A549 (cell line): Measurements from ENCODE around the gene BCAS3. TPM values are rescaled to one million over a fixed set of nuclear protein-coding genes. Genes with fewer than 3 reads are reported as not detected.

Experiments
- ATAC-seq, 2 experiments: fragments of 200-7000 bp in 1 of 2; fragments of >200 bp in 1 of 2; cut with Nextera tagmentation in 1 of 2; cut with Tn5 transposase in 1 of 2; 3 replicates each; pipeline versions ENCODE4 v1.8.0 to v1.9.1; 2018 to 2020; ENCODE audit warnings: mild to moderate bottlenecking in 1 of 2, moderate library complexity in 1 of 2
- CTCF ChIA-PET: fragments of 300-600 bp; sonication (Branson Sonifier 250); formaldehyde crosslinking; extraction: SDS; loops from one replicate; lab custom pipeline; 2021; ENCODE audit warnings: antibody characterized with exemption, inconsistent platforms; lab: Yijun Ruan, JAX
- POLR2A ChIA-PET: fragments of 350-600 bp; formaldehyde crosslinking; extraction: SDS; loops from one replicate; lab custom pipeline; 2021; ENCODE audit warnings: antibody characterized with exemption, inconsistent platforms; lab: Yijun Ruan, JAX
- DNase-seq, 2 experiments: peaks; one replicate each; pipeline versions ENCODE4 v3.0.0 to v3.0.0-alpha.2; 2011 to 2016; ENCODE audit warnings: low read depth in 1 of 2, low spot score in 1 of 2
- FAIRE-seq: peaks from 2 replicates; lab custom pipeline; 2011; peaks lifted over from hg19 to GRCh38; lab: Jason Lieb, UNC
- H3K27ac ChIP-seq, 2 experiments: fragments of >200 bp; sonication (Bioruptor Twin); formaldehyde crosslinking; 3 replicates each; pipeline ENCODE4 v1.5.1; 2016 to 2017
- H3K4me1 ChIP-seq: fragments of >200 bp; sonication (Bioruptor Twin); formaldehyde crosslinking; 3 replicates; pipeline ENCODE4 v1.6.1; 2016
- H3K4me2 ChIP-seq: fragments of >200 bp; sonication (Bioruptor Twin); formaldehyde crosslinking; 3 replicates; pipeline ENCODE4 v1.6.1; 2016
- H3K4me3 ChIP-seq: fragments of >200 bp; sonication (Bioruptor Twin); formaldehyde crosslinking; 3 replicates; pipeline ENCODE4 v1.5.1; 2016
- H3K9me3 ChIP-seq: fragments of >200 bp; sonication (Bioruptor Twin); formaldehyde crosslinking; 3 replicates; pipeline ENCODE4 v1.6.1; 2016
- BHLHE40 ChIP-seq: IDR thresholded peaks from 2 replicates; pipeline ENCODE4 v1.6.1; 2012; ENCODE audit warnings: low read depth, low read length, inconsistent platforms
- CBX2 ChIP-seq: fragments of 200-600 bp; sonication (generic); IDR thresholded peaks from 2 replicates; pipeline ENCODE4 v1.6.1; 2016; ENCODE audit warnings: low read depth, mild to moderate bottlenecking, borderline replicate concordance
- CEBPB ChIP-seq, 2 experiments: fragments of >200 bp in 1 of 2; sonication (Bioruptor Twin) in 1 of 2; formaldehyde crosslinking in 1 of 2; IDR thresholded peaks; 2 replicates each; pipeline ENCODE4 v1.6.1; 2012 to 2016
- CHD4 ChIP-seq: fragments of 200-600 bp; sonication (generic); IDR thresholded peaks from 2 replicates; pipeline ENCODE4 v1.6.1; 2016; ENCODE audit warnings: antibody characterized with exemption, mild to moderate bottlenecking, borderline replicate concordance
- EHF ChIP-seq: fragments of 250-450 bp; sonication (Bioruptor Pico); IDR thresholded peaks from 2 replicates; pipeline ENCODE4 v1.5.0; 2020; ENCODE audit warnings: mild to moderate bottlenecking
- FOSL2 ChIP-seq, 2 experiments: fragments of 450-650 bp in 1 of 2; fragments of >200 bp in 1 of 2; sonication (Bioruptor Twin) in 1 of 2; formaldehyde crosslinking; IDR thresholded peaks; 2 replicates each; pipeline versions ENCODE4 v1.5.0 to v1.6.1; 2016 to 2020; ENCODE audit warnings: mild to moderate bottlenecking in 1 of 2, moderate library complexity in 1 of 2
- FOXS1 ChIP-seq: fragments of 250-450 bp; sonication (Bioruptor Pico); IDR thresholded peaks from 2 replicates; pipeline ENCODE4 v1.5.0; 2020; ENCODE audit warnings: mild to moderate bottlenecking, moderate library complexity
- GATA3 ChIP-seq: IDR thresholded peaks from 2 replicates; pipeline ENCODE4 v1.6.1; 2012; ENCODE audit warnings: borderline replicate concordance
- HDAC2 ChIP-seq: fragments of 200-600 bp; sonication (generic); IDR thresholded peaks from 2 replicates; pipeline ENCODE4 v1.6.1; 2016
- HEYL ChIP-seq: fragments of 250-450 bp; sonication (Bioruptor Pico); IDR thresholded peaks from 2 replicates; pipeline ENCODE4 v1.8.0; 2021; ENCODE audit warnings: mild to moderate bottlenecking, moderate library complexity
- HMGXB4 ChIP-seq: fragments of 250-450 bp; sonication (Bioruptor Pico); IDR thresholded peaks from 2 replicates; pipeline ENCODE4 v1.5.0; 2021; ENCODE audit warnings: mild to moderate bottlenecking, moderate library complexity, borderline replicate concordance
- HOXB13 ChIP-seq: fragments of 250-450 bp; sonication (Bioruptor Pico); IDR thresholded peaks from 2 replicates; pipeline ENCODE4 v1.5.0; 2020; ENCODE audit warnings: low read depth, mild to moderate bottlenecking, moderate library complexity
- HOXB5 ChIP-seq: fragments of 250-450 bp; sonication (Bioruptor Pico); IDR thresholded peaks from 2 replicates; pipeline ENCODE4 v1.5.0; 2020; ENCODE audit warnings: mild to moderate bottlenecking, moderate library complexity
- JUNB ChIP-seq: fragments of >200 bp; sonication (Bioruptor Twin); formaldehyde crosslinking; IDR thresholded peaks from 2 replicates; pipeline ENCODE4 v1.6.1; 2016
- KDM1A ChIP-seq: fragments of 200-600 bp; sonication (generic); IDR thresholded peaks from 2 replicates; pipeline ENCODE4 v1.6.1; 2016; ENCODE audit warnings: low read depth, mild to moderate bottlenecking
- KDM5A ChIP-seq: fragments of 200-600 bp; sonication (generic); IDR thresholded peaks from 2 replicates; pipeline ENCODE4 v1.6.1; 2016; ENCODE audit warnings: antibody characterized with exemption, mild to moderate bottlenecking
- NFE2L2 ChIP-seq: fragments of 150-350 bp; conservative IDR thresholded peaks from 2 replicates; pipeline ENCODE4 v1.6.1; 2014; ENCODE audit warnings: low read length
- NR3C1 ChIP-seq: fragments of >200 bp; sonication (Bioruptor Twin); formaldehyde crosslinking; IDR thresholded peaks from 3 replicates; pipeline ENCODE4 v1.6.1; 2017
- POLR2A ChIP-seq: IDR thresholded peaks from 2 replicates; pipeline ENCODE4 v1.6.1; 2012; ENCODE audit warnings: mild to moderate bottlenecking, low read length
- POLR2AphosphoS2 ChIP-seq: conservative IDR thresholded peaks from 2 replicates; pipeline ENCODE4 v1.6.1; 2012; ENCODE audit warnings: low read length, improper control_type of control experiment, inconsistent platforms
- RFX5 ChIP-seq: fragments of 450-650 bp; IDR thresholded peaks from 2 replicates; pipeline ENCODE4 v1.7.1; 2014; ENCODE audit warnings: antibody characterized with exemption, mild to moderate bottlenecking, moderate library complexity
- RNF2 ChIP-seq: fragments of 200-600 bp; sonication (generic); IDR thresholded peaks from 2 replicates; pipeline ENCODE4 v1.6.1; 2016; ENCODE audit warnings: low read depth, mild to moderate bottlenecking, antibody characterized with exemption, moderate library complexity, borderline replicate concordance
- SMC3 ChIP-seq: fragments of >200 bp; sonication (Bioruptor Twin); formaldehyde crosslinking; IDR thresholded peaks from 3 replicates; pipeline ENCODE4 v1.6.1; 2018; ENCODE audit warnings: inconsistent platforms
- SREBF2 ChIP-seq: fragments of 450-650 bp; IDR thresholded peaks from 2 replicates; pipeline ENCODE4 v1.6.1; 2014; ENCODE audit warnings: mild to moderate bottlenecking, moderate library complexity
- TFCP2L1 ChIP-seq: fragments of 250-450 bp; sonication (Bioruptor Pico); IDR thresholded peaks from 2 replicates; pipeline ENCODE4 v1.5.0; 2021; ENCODE audit warnings: mild to moderate bottlenecking
- TP53 ChIP-seq: fragments of 250-450 bp; sonication (Bioruptor Pico); IDR thresholded peaks from 2 replicates; pipeline ENCODE4 v1.5.0; 2021; ENCODE audit warnings: mild to moderate bottlenecking, moderate library complexity
- ZC3H11A ChIP-seq: fragments of 450-650 bp; IDR thresholded peaks from 2 replicates; pipeline ENCODE4 v1.6.1; 2014; ENCODE audit warnings: antibody characterized with exemption, mild to moderate bottlenecking
- WGBS: methylation state at CpG from one replicate; pipeline ENCODE4 v1.1.6; 2017; ENCODE audit errors: missing lambda C conversion rate; 5-methylcytosine and 5-hydroxymethylcytosine counted together
- polyA plus RNA-seq, 4 experiments: library from polyadenylated mRNA; depleted of rRNA in 3 of 4; stranded (reverse); fragments of >200 nt; fragmentation: RNase III in 1 of 4; extraction: RNeasy Plus Mini Kit Qiagen cat#74134 plus additional on column Dnase treatment in 1 of 4; gene quantifications; 2 replicates in 3 of 4; 3 replicates in 1 of 4; pipeline ENCODE4 v1.2.3, GENCODE V29; 2011 to 2017
- TF ChIP-seq, protein P1 (sequence below): IDR thresholded peaks from 2 replicates; pipeline ENCODE4 v1.6.1; 2012
- TF ChIP-seq, protein P2 (sequence below): fragments of 450-650 bp; IDR thresholded peaks from 2 replicates; pipeline ENCODE4 v1.6.1; 2014; ENCODE audit warnings: antibody characterized with exemption
- TF ChIP-seq, protein P3 (sequence below): fragments of 150-350 bp; IDR thresholded peaks from 2 replicates; pipeline ENCODE4 v1.6.1; 2014; ENCODE audit warnings: low read depth, mild to moderate bottlenecking, low read length

BCAS3 gene
- polyA plus RNA-seq, 2 of the 4 experiments (the other 2 are of a cell fraction) = 14.7 to 43.4 TPM

GRCh38 chr17:61352408-61352770, 674.7 kb downstream of the BCAS3 start:
- H3K4me1 ChIP-seq = peaks cover 18% of the 10 kb centered on the region
- WGBS = 76% methylated on average over 7 of the region's 7 CpGs
- DNase-seq (no peak), ATAC-seq (no peak), FAIRE-seq (no peak)
- H3K27ac ChIP-seq = peak overlapping the region in 1 of 2 experiments; percentile 7; a peak in 1 of 6 replicates
- H3K9me3 ChIP-seq = no peaks in the 10 kb centered on the region
- POLR2A ChIA-PET = no interaction called here
- CTCF ChIA-PET = interaction anchor here (1.7 to 2.3 kb wide), 3 partner anchors 12 to 38 kb away, joined by 3 to 7 read pairs (median 5); no protein-coding TSS in a partner anchor
- H3K4me3 ChIP-seq = no peak overlapping the region
- no peak overlapping the region for H3K4me2 ChIP-seq
- TF ChIP-seq SMC3 (no peak), HOXB5 (no peak), RNF2 (no peak), CBX2 (no peak), TP53 (CRISPR knock-in tag) (no peak), HDAC2 (no peak), ZC3H11A (no peak), HMGXB4 (CRISPR knock-in tag) (no peak), KDM5A (no peak), NFE2L2 (no peak), JUNB (no peak), HOXB13 (CRISPR knock-in tag) (no peak), HEYL (CRISPR knock-in tag) (no peak), POLR2A (no peak)
- TF ChIP-seq, protein P1, sequence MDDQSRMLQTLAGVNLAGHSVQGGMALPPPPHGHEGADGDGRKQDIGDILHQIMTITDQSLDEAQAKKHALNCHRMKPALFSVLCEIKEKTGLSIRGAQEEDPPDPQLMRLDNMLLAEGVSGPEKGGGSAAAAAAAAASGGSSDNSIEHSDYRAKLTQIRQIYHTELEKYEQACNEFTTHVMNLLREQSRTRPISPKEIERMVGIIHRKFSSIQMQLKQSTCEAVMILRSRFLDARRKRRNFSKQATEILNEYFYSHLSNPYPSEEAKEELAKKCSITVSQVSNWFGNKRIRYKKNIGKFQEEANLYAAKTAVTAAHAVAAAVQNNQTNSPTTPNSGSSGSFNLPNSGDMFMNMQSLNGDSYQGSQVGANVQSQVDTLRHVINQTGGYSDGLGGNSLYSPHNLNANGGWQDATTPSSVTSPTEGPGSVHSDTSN = no peak
- TF ChIP-seq, protein P2, sequence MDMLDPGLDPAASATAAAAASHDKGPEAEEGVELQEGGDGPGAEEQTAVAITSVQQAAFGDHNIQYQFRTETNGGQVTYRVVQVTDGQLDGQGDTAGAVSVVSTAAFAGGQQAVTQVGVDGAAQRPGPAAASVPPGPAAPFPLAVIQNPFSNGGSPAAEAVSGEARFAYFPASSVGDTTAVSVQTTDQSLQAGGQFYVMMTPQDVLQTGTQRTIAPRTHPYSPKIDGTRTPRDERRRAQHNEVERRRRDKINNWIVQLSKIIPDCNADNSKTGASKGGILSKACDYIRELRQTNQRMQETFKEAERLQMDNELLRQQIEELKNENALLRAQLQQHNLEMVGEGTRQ = no peak

GRCh38 chr17:61352781-61353491, 675.3 kb downstream of the BCAS3 start:
- DNase-seq = no peak
- FAIRE-seq = no peak
- H3K4me1 ChIP-seq = peaks cover 23% of the 10 kb centered on the region
- WGBS = 93% methylated on average over 12 of the region's 12 CpGs
- no peaks in the 10 kb centered on the region for H3K9me3 ChIP-seq
- CTCF ChIA-PET = interaction anchor here (2.3 kb wide), 1 partner anchor 37 kb away, joined by 7 read pairs; no protein-coding TSS in a partner anchor
- ATAC-seq = no peak
- no peak overlapping the region for H3K4me3 ChIP-seq
- TF ChIP-seq CHD4 (no peak), JUNB (no peak), HDAC2 (no peak), NFE2L2 (no peak), SMC3 (no peak), BHLHE40 (no peak), FOXS1 (CRISPR knock-in tag) (no peak), POLR2AphosphoS2 (no peak), GATA3 (no peak), POLR2A (no peak), TFCP2L1 (no peak), EHF (CRISPR knock-in tag) (no peak), FOSL2 (IDR thresholded peaks at IDR 0.05) (no peak), FOSL2 (CRISPR knock-in tag; IDR thresholded peaks at IDR 0.05) (no peak), CEBPB (IDR thresholded peaks at IDR 0.05) (no peak), HEYL (CRISPR knock-in tag) (no peak), RFX5 (no peak), KDM1A (no peak), NR3C1 (no peak), SREBF2 (no peak)
- TF ChIP-seq, protein P3, sequence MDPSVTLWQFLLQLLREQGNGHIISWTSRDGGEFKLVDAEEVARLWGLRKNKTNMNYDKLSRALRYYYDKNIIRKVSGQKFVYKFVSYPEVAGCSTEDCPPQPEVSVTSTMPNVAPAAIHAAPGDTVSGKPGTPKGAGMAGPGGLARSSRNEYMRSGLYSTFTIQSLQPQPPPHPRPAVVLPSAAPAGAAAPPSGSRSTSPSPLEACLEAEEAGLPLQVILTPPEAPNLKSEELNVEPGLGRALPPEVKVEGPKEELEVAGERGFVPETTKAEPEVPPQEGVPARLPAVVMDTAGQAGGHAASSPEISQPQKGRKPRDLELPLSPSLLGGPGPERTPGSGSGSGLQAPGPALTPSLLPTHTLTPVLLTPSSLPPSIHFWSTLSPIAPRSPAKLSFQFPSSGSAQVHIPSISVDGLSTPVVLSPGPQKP = no peak
- H3K4me2 ChIP-seq = no peak overlapping the region
- H3K27ac ChIP-seq = peak overlapping the region in 1 of 2 experiments; percentile 7; a peak in 1 of 6 replicates
- POLR2A ChIA-PET = no interaction called here
